Dedifferentiated amniotic fluid mesenchymal stem cell (primary cell): ENCODE measurements around the gene RPA1.
"Not testable (repeated sequence)": the region's sequence is repeated elsewhere in the genome, so short reads cannot be mapped to it uniquely, and the experiment has no call there.

Experiments used
- DNase-seq: peaks from one replicate; pipeline ENCODE4 v3.0.0-alpha.2; 2016; ENCODE audit errors: extremely low spot score

Gene RPA1

DNA sequence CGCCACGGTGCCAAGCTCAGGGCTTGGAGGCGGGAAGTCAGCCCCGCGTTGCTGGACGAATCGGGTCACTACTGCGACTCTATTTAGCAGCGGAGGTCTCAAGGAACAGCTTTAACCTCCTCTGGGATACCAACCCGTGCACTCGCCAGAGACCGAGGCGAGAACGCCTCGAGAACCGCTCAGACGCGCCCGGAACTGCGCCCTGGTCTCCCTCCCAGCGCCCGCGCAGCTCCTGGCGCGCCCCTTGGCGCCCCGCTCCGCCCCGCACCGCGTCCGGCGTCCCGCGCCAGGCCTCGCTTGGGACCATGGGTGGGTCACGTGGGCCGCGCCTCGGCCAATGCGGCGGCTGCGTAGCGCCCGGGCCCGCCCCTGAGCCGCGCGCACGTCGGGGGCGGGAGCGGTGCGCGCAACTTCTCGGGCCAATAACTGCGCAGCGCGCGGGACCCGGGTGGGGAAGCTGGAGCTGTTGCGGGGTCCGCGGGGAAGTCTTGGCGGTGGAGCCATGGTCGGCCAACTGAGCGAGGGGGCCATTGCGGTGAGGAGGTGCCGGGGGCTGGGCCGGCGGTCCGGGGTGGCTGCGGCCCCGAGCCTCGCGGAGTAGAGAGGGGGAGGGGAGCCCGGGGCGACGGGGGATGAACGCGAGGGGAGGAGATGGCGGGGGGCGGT is at the start of gene RPA1, which contains the start of gene SMYD4:
Gene RPA1 (plus strand): TSS at position 414 of the 666 bp plus-strand sequence. CDS start 89 bp downstream, at position 503.
Gene SMYD4 (minus strand): TSS at position 311 of the 666 bp plus-strand sequence. CDS start 1,908 bp downstream, outside the sequence.
- DNase-seq: peak; percentile 79

DNA sequence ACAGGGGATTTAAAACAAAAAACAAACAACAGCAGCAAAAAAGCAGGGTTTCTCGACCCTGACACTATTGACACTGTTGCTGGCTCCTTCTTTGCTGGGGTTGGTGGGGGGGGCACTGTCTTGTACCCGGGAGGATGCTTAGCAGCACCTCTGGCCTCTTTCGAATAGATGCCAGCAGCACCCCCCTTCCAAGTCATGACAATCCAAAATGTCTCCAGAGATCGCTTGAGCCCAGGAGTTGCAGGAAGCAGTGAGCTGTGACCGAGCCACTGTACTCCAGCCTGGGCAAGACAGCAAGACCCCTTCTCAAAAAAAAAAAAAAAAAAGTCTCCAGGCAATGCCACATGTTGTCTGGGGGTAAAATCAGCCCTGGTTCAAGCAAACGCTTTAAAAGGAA is 47.6 kb upstream of the RPA1 start:
- no peak for DNase-seq

DNA sequence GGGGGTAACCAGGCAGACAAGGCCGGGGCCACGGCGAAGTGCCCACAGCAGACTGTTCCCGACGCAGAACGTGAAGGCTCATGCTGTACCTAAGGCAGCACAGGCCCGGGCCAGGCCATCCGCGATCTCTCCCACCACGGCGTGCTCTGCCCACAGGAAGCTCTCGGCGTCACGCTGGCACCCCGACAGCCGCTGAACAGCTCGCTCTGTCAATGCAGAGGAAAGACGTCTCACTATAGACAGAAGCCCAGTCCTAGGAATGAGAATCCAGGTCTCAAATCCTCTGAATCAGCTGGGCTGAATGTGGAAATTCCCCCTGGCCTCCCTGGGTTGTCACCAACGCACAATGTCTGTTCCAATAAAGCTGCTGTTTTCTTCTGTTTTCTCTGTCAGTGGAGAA is 46.5 kb upstream of the RPA1 start:
- DNase-seq: no peak

DNA sequence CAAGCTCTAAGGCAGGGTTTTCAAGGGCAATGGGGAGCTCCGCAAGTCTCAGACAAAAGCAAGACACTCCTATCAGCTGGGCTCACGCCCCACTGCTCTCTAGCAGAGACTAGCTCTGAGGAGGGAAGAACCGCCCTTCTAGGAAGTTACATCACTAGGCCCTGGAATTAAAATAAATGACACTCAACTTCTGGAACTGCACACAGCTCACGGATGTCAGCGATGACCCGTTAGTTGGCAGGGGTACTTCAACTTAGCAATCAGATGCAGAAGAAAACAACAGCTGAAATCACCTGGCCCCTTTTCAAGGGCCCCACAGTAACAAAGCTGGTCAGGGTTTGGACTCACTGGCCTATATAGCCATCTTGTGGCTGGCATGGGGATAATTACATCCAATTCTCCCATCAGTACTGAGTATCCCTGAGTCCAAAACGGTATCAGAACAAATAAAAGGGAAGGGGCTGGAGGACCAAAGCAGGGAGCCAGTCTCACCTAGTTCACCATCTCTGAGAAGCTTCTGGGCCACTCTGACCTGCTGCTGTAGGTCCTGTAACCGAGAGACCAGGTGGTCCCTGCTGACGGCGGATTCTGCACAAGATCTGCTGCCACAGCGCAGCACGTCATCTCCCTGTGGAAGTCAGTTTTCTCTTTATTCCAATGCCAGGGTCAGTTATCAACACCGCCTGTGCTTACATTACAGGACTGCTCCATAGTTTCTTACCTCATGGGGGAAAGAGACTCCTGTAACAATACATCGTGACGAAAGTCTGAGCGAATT is 45.8 kb upstream of the RPA1 start:
- peak; percentile 55 for DNase-seq

DNA sequence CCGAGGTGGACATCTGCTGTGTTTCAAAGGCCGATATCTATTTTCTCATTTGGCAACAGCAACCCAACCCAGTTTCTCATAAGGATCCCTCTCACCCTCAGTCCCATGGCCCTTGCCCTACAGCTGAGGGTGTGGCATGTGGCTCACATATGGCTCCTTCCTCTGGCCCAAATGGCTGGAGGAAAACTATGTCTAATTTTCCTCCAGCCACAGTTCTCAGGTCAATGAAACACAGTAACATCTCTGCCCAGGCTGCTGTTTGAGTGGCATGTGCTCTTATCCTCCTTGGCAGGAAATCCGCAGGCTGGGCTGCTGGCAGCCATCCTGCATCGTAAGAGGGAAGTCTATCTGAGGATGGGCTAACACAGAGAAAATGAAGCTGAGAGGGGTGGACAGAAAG is 43.9 kb upstream of the RPA1 start:
- DNase-seq: no peak

DNA sequence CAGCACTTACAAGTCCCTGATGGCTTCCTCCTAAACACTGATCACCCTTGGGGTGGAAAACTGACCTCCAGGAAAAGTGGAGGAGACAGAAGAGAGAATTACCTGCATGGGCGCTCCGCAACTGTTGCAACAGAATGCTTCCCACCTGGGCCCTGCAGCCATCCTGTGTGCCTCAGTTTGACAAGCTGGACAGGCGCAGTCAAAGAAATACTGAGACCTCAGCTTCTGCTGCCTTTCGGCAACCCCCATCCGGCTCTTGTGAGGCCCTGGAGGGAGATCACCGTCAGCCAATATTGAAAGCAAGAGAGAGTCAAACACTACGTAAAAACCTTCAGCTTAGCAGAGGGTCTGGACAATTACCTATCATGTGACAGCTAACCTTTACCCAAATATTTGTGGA is 43.1 kb upstream of the RPA1 start:
- no peak for DNase-seq

DNA sequence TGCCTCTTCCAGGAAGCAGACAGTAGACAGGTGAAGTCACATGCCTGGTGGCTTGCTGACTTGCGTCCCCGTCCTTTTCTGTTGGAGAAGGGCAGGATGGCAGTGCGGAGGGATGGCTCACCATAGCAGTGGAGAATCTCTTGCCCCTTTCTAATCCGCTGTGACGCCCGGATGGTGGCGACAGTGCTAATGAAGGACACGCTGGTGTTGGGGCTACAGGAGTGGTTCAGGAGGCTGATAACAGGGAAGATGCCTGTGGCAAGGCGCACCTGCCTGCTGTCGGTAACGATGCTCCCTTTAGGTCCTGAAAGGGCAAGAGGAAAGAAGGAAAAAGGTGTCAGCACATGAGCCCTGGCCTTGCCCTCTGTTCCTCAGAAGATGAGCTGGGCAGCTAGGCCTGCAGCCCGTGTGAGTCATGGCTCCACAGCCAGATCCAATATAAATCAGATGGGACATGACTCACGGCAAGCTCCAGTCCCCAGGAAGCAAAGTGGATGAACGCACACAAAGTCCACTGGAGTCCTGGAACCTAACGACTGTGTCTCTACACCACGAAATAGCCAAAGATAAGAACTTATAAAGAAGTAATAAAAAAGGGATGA is 42.4 kb upstream of the RPA1 start:
- peak; percentile 94 for DNase-seq

DNA sequence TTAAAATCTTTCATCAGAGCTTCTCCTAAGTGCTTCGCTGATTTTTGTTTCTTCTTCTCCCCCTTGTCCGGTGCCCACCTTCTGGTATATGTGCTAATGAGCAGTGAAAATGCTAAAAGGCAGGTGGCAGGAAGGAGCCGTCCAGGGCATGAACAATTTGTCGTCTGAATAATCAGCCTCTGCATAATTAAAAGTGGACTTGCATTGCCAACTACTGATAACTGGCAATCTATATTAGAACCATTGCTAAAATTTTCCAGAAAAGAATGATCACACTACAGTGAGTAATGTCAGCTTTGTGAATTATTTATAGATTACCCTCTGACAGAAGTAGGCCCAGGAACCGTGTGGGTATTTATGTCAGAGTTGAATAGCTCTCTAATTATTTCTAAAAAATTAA is 39.9 kb upstream of the RPA1 start:
- DNase-seq: no peak

DNA sequence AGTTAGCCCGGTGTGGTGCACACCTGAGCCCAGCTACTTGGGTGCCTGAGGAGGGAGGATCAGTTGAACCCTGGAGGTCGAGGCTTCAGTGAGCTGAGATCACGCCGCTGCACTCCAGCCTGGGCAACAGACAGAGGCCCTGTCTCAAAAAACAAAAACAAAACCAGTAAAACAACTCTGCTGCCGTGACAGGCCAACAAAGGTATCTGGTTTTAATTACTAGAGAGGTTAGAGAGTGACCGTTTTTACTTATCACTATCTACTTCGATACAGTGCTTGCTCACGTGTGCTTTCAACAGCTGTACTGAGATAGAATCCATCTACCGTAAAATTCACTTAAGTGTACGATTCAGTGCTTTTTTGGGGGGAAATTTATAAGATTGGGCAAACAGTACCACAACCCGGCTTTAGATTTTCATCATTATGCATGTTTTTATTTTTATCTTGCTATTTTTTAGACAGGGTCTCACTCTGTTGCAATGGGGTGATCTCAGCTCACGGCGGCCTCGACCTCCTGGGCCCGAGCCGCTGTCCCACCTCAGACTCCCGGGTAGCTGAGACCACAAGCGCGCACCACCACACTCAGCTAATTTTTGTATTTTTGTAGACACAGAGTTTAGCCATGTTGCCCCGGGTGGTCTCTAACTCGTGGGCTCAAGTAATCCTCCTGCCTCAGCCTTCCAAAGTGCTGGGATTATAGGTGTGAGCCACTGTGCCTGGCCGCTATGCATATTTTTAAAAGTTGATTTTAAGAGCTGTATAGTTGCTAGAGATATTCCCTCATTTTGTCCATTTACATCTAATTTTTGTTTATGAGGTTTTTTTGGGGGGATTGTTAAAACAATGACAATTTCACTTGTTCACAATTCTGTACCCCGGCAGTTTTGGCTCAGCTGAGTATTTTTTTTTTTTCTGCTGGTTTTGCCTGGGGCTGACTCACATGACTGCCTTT is 37.0 kb upstream of the RPA1 start:
- no peak for DNase-seq

DNA sequence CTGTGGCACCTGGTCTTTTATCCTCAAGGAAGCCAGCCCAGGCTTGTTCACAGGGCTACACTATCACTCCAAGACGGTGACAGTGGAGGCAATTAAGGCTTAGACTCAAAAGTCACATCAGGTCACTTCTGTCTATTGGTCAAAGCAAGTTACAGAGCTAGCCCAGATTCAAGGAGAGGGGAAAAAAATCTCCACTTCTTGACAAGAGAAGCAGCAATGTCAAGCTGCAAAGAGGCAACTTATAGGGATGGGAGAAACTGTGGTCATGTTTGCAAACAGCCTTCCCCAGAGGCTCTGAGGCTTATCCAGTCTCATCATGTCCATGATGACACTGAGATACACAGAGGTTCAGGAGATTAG is 36.4 kb upstream of the RPA1 start:
- no peak for DNase-seq

DNA sequence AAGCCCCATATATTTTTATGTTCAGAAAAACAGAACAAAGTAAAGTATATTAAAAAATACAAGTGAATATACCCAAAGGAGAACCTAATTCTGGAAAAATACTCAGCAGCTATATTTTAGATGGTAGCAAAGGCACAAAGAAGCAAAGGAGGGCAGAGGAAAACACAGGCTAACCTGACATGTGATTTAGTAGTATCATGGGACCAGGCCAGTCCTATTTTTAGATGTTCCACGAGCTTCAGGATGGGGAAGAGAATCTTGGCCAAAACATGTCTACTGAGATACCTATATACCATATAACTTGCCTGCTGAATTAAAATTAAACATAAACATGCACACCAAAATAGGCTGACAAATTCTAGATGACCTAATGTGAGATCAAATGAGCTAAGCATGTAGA is 33.0 kb upstream of the RPA1 start:
- DNase-seq: no peak

DNA sequence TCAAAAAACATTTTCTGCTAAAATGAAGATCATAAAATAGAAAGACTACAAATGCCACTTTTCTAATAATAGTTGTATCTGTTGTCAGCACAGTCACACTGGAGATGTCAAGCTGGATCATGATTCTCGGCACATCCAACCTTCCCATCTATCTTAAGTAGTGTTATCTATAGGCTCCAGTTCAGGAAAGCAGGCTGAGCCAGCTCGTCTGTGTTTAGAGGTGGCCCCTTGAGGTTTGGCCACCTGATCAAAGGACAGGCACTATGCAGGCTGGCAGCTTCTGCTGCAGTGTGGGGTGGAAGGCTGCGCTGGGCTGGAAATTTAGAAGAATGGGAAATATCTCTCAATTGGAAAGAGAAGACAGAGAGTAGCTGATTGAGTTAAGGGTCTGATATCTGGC is 32.5 kb upstream of the RPA1 start:
- no peak for DNase-seq

DNA sequence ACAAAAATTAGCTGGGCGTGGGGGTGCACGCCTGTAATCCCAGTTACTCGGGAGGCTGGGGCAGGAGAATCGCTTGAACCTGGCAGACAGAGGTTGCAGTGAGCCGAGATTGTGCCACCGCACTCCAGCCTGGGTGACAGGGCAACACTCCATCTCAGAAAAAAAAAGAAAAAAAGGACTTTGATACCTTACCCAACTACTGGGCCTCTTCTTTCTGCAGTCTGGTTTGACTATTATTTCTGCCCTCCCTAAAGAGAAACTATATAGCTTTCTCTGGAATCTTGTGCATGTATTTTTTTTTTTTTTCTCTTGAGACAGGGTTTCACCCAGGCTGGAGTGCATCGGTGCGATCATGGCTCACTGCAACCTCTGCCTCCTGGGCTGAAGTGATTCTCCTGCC is 32.0 kb upstream of the RPA1 start:
- DNase-seq: not testable (repeated sequence)

DNA sequence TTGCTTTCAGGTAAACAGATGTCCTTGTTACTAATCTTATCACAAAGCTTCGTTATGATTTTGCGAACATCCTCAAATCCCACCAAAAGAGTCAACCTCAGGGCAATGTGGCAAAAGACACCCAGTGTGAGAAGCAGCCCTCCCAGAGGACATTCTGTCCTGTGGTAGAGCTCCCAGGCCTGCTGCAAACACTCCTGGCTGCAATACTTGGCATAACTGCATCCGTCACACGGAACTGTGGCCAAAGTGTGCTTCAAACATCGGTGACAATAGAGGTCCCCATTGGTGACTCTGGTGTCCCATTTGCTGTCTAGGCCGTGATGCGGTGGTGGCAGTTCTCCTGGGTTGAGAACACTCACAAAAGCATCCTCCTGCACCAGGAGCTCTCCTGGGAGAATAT is 29.6 kb upstream of the RPA1 start:
- no peak for DNase-seq

DNA sequence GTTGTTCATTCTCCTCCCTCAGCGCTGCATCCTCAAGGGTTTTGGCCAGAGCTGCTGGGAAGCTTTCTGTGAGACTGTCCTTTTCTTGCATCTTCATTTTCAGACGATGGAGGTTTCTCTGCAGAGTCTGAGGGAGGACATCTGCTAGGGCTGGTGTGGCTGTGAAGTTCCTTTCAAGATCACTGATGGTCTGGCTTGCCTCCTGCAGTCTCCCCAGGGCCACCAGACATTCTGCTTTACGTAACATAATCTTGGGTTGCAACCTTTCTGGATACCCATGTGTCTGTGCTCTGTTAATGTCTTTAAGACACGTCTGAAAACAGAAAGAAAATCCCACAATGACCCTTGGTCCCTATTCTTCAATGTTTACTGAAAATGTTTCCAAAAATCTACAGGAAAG is 29.1 kb upstream of the RPA1 start:
- DNase-seq: no peak

DNA sequence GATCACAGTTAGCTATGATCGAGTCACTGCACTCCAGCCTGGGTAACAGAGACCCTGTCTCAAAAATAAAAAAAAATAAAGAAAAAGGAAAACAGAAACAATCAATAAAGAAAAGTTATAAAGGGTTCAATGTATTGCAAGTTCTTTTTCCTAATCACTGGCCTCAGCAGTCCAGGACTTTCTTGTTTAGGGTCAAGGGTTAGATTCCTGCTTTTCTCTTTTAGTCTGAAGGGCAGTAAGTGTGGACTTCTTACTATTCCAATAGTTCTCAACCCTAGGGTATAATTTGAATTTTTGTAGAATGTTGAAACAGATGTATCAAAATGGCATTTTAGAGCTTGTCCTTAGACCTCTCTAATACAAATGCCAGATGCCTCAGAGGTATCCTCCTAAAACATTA is 27.4 kb upstream of the RPA1 start:
- DNase-seq: no peak

DNA sequence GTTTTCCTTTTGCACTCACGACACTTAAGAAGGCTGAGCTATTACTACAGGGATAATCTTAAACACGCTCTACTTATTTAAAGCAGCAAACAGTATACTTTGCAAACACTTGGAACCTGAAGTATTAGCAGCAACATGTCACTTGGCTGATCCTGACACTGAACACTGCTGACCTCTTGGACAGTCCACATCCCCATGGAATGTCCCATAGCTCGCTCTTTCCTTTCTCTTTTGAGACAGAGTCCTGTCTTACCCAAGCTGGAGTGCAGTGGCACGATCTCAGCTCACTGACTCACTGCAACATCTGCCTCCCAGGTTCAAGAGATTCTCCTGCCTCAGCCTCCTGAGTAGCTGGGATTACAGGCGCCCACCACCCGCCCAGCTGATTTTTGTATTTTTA is 26.5 kb upstream of the RPA1 start:
- no peak for DNase-seq

DNA sequence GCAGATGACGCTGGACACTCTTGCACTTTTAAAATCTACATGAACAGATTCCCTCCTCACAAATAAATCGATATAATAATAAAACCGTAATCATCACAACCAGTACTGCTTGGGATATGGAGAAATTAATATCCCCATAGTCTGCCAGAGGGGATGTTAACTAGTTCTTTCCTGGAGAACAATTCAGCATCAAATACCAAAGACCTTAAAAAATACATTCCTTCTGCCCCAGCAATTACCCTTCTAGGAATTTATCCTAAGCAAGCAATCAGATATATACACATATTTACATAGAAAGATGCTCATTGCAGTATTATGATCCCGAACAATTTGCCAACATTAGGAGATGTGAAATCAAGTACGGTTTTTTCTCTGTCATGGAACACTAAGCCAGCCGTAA is 21.9 kb upstream of the RPA1 start:
- no peak for DNase-seq

DNA sequence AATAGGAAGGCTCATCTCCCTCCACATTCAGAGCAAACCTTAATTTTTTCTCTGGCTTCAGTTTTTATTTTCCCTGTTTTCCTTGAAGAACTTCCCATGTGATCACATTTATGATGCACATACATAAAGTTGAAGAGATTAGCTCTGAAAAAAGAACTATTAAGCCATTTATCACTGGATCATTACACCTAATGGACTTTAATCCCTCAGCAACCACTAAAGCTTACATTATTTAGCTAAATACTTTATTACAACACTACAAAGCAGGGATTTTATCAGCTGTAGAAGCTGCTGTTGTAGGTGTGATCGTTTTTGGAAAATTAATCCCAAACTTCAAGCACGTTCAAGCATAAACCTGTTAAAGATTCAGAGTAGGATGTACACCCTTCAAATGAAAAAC is 21.2 kb upstream of the RPA1 start:
- DNase-seq: no peak

DNA sequence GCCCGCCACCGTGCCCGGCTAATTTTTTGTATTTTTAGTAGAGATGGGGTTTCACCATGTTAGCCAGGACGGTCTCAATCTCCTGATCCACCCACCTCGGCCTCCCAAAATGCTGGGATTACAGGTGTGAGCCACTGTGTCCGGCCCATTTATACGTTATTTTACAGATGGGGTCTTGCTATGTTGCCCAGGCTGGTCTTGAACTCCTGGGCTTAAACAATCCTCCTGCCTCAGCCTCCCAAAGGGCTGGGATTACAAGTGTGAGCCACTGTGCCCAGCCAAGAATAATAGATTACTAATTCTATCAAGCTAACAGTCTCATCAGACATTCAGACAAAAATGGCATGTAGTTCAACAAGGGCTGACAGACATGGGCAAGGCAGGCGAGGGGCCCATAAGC is 20.0 kb upstream of the RPA1 start:
- not testable (repeated sequence) for DNase-seq

DNA sequence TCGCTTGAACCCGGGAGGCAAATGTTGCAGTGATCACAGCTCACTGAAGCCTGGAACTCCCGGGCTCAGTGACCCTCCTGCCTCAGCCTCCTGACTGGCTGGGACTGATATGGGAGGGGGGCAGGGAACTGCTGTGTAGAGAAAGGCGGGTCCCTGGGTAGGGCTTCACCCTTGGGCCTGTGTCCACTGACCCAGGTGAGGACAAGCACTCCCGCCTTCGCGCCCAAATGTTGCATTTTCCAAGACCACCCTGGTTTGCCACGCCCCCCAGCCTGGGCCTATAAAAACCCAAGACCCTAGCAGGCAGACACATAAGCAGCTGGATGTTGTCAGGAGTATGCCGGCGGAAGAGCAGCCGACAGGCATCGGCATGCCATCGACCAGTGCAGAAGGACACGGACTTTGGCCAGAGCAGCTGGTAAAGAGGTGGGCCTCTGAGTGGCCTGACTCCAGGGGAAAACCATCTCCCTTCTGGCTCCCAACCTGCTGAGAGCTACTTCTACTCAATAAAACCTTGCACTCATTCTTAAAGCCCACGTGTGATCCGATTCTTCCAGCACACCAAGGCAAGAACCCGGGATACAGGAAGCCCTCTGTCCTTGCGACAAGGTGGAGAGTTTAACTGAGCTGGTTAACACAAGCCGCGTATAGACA is 19.2 kb upstream of the RPA1 start:
- no peak for DNase-seq
